ENCODE data around the gene SH3PXD2A. TPM values are rescaled to one million over a fixed set of nuclear protein-coding genes. Genes with fewer than 3 reads are reported as not detected.

Gene SH3PXD2A
- total RNA-seq, 1 donor from 2014 or later: 56.2 TPM

- Histone ChIP-seq H3K9me3 (no peaks in the 10 kb centered on the region), H3K4me1 (peaks cover 19% of the 10 kb centered on the region), H3K4me3 (no peak overlapping the region), H3K27me3 (no peaks in the 10 kb centered on the region), H3K27ac (peak overlapping the region; percentile 24), H3K36me3 (peaks cover 0 to 4% of the 10 kb centered on the region in 2 donors)
- intact Hi-C loops (cut with DNase I): loop anchor here (10.0 kb wide), 1 partner anchor 181 kb away; no protein-coding TSS in a partner anchor
- DNase-seq (ENCODE audit: extremely low spot score in 2 of 2): no peak
- no peak for TF ChIP-seq CTCF (IDR thresholded peaks at IDR 0.05)
- no peak for TF ChIP-seq POLR2AphosphoS5 (IDR thresholded peaks at IDR 0.05; ENCODE audit: insufficient read depth in 1 of 2, low read depth in 1 of 2)
- no peak for TF ChIP-seq POLR2A (IDR thresholded peaks at IDR 0.05)
These were observed 259.2 kb downstream of the SH3PXD2A start for GRCh38 chr10:103595933-103596726.

GRCh38 chr10:103593022-103593570, 262.3 kb downstream of the SH3PXD2A start:
- Histone ChIP-seq H3K9me3 (no peaks in the 10 kb centered on the region), H3K36me3 (peaks cover 0 to 2% of the 10 kb centered on the region in 2 donors), H3K4me3 (no peak overlapping the region), H3K27ac (peak overlapping the region; percentile 47), H3K4me1 (no peaks in the 10 kb centered on the region), H3K27me3 (no peaks in the 10 kb centered on the region)
- intact Hi-C loops (cut with DNase I): loop anchor here (10.0 kb wide), 1 partner anchor 178 kb away; no protein-coding TSS in a partner anchor
- no peak for DNase-seq (ENCODE audit: extremely low spot score in 2 of 2)
- no peak for TF ChIP-seq POLR2AphosphoS5 (IDR thresholded peaks at IDR 0.05; ENCODE audit: insufficient read depth in 1 of 2, low read depth in 1 of 2)
- no peak for TF ChIP-seq POLR2A (IDR thresholded peaks at IDR 0.05)
- no peak for TF ChIP-seq CTCF (IDR thresholded peaks at IDR 0.05)

- H3K27ac ChIP-seq: peak overlapping the region; percentile 47
- peaks cover 0 to 7% of the 10 kb centered on the region in 2 donors for H3K36me3 ChIP-seq
- H3K4me1 ChIP-seq: no peaks in the 10 kb centered on the region
- no peak for DNase-seq (ENCODE audit: extremely low spot score in 2 of 2)
- intact Hi-C loops (cut with DNase I): loop anchor here (10.0 kb wide), 1 partner anchor 178 kb away; no protein-coding TSS in a partner anchor
- H3K9me3 ChIP-seq: no peaks in the 10 kb centered on the region
- no peaks in the 10 kb centered on the region for H3K27me3 ChIP-seq
- TF ChIP-seq POLR2A (IDR thresholded peaks at IDR 0.05) (no peak), POLR2AphosphoS5 (IDR thresholded peaks at IDR 0.05; ENCODE audit: insufficient read depth in 1 of 2, low read depth in 1 of 2) (no peak), CTCF (IDR thresholded peaks at IDR 0.05) (peak; percentile 20 to 46 (median 24))
- H3K4me3 ChIP-seq: no peak overlapping the region
These were observed 263.0 kb downstream of the SH3PXD2A start for GRCh38 chr10:103592186-103593021.

GRCh38 chr10:103590744-103591291, 264.6 kb downstream of the SH3PXD2A start:
- Histone ChIP-seq H3K27me3 (no peaks in the 10 kb centered on the region), H3K9me3 (no peaks in the 10 kb centered on the region), H3K4me3 (no peak overlapping the region), H3K36me3 (peaks cover 0 to 8% of the 10 kb centered on the region in 2 donors), H3K27ac (no peak overlapping the region), H3K4me1 (no peaks in the 10 kb centered on the region)
- no peak for TF ChIP-seq POLR2A (IDR thresholded peaks at IDR 0.05)
- no peak for TF ChIP-seq CTCF (IDR thresholded peaks at IDR 0.05)
- no peak for TF ChIP-seq POLR2AphosphoS5 (IDR thresholded peaks at IDR 0.05; ENCODE audit: insufficient read depth in 1 of 2, low read depth in 1 of 2)
- no peak for DNase-seq (ENCODE audit: extremely low spot score in 2 of 2)
- intact Hi-C loops (cut with DNase I): loop anchor here (10.0 kb wide), 1 partner anchor 176 kb away; no protein-coding TSS in a partner anchor
